A549 (cell line): ENCODE data around the gene EFHC1. TPM values are rescaled to one million over a fixed set of nuclear protein-coding genes. Genes with fewer than 3 reads are reported as not detected.

Experiments
- ATAC-seq, 2 experiments: fragments of 200-7000 bp in 1 of 2; fragments of >200 bp in 1 of 2; cut with Nextera tagmentation in 1 of 2; cut with Tn5 transposase in 1 of 2; 3 replicates each; pipeline versions ENCODE4 v1.8.0 to v1.9.1; 2018 to 2020; ENCODE audit warnings: mild to moderate bottlenecking in 1 of 2, moderate library complexity in 1 of 2
- CTCF ChIA-PET: fragments of 300-600 bp; sonication (Branson Sonifier 250); formaldehyde crosslinking; extraction: SDS; loops from one replicate; lab custom pipeline; 2021; ENCODE audit warnings: antibody characterized with exemption, inconsistent platforms; lab: Yijun Ruan, JAX
- POLR2A ChIA-PET: fragments of 350-600 bp; formaldehyde crosslinking; extraction: SDS; loops from one replicate; lab custom pipeline; 2021; ENCODE audit warnings: antibody characterized with exemption, inconsistent platforms; lab: Yijun Ruan, JAX
- DNase-seq, 2 experiments: peaks; one replicate each; pipeline versions ENCODE4 v3.0.0 to v3.0.0-alpha.2; 2011 to 2016; ENCODE audit warnings: low read depth in 1 of 2, low spot score in 1 of 2
- FAIRE-seq: peaks from 2 replicates; lab custom pipeline; 2011; peaks lifted over from hg19 to GRCh38; lab: Jason Lieb, UNC
- H3K27ac ChIP-seq, 2 experiments: fragments of >200 bp; sonication (Bioruptor Twin); formaldehyde crosslinking; 3 replicates each; pipeline ENCODE4 v1.5.1; 2016 to 2017
- H3K4me1 ChIP-seq: fragments of >200 bp; sonication (Bioruptor Twin); formaldehyde crosslinking; 3 replicates; pipeline ENCODE4 v1.6.1; 2016
- H3K4me2 ChIP-seq: fragments of >200 bp; sonication (Bioruptor Twin); formaldehyde crosslinking; 3 replicates; pipeline ENCODE4 v1.6.1; 2016
- H3K4me3 ChIP-seq: fragments of >200 bp; sonication (Bioruptor Twin); formaldehyde crosslinking; 3 replicates; pipeline ENCODE4 v1.5.1; 2016
- H3K9me3 ChIP-seq: fragments of >200 bp; sonication (Bioruptor Twin); formaldehyde crosslinking; 3 replicates; pipeline ENCODE4 v1.6.1; 2016
- CBX8 ChIP-seq: fragments of 200-600 bp; sonication (generic); IDR thresholded peaks from 2 replicates; pipeline ENCODE4 v1.6.1; 2016
- GATA3 ChIP-seq: IDR thresholded peaks from 2 replicates; pipeline ENCODE4 v1.6.1; 2012; ENCODE audit warnings: borderline replicate concordance
- HDAC2 ChIP-seq: fragments of 200-600 bp; sonication (generic); IDR thresholded peaks from 2 replicates; pipeline ENCODE4 v1.6.1; 2016
- HEYL ChIP-seq: fragments of 250-450 bp; sonication (Bioruptor Pico); IDR thresholded peaks from 2 replicates; pipeline ENCODE4 v1.8.0; 2021; ENCODE audit warnings: mild to moderate bottlenecking, moderate library complexity
- HOXB5 ChIP-seq: fragments of 250-450 bp; sonication (Bioruptor Pico); IDR thresholded peaks from 2 replicates; pipeline ENCODE4 v1.5.0; 2020; ENCODE audit warnings: mild to moderate bottlenecking, moderate library complexity
- KDM5A ChIP-seq: fragments of 200-600 bp; sonication (generic); IDR thresholded peaks from 2 replicates; pipeline ENCODE4 v1.6.1; 2016; ENCODE audit warnings: antibody characterized with exemption, mild to moderate bottlenecking
- POLR2A ChIP-seq: IDR thresholded peaks from 2 replicates; pipeline ENCODE4 v1.6.1; 2012; ENCODE audit warnings: mild to moderate bottlenecking, low read length
- RFX5 ChIP-seq: fragments of 450-650 bp; IDR thresholded peaks from 2 replicates; pipeline ENCODE4 v1.7.1; 2014; ENCODE audit warnings: antibody characterized with exemption, mild to moderate bottlenecking, moderate library complexity
- SMC3 ChIP-seq: fragments of >200 bp; sonication (Bioruptor Twin); formaldehyde crosslinking; IDR thresholded peaks from 3 replicates; pipeline ENCODE4 v1.6.1; 2018; ENCODE audit warnings: inconsistent platforms
- SREBF2 ChIP-seq: fragments of 450-650 bp; IDR thresholded peaks from 2 replicates; pipeline ENCODE4 v1.6.1; 2014; ENCODE audit warnings: mild to moderate bottlenecking, moderate library complexity
- ZNF302 ChIP-seq: fragments of 250-450 bp; sonication (Bioruptor Pico); IDR thresholded peaks from 2 replicates; pipeline ENCODE4 v1.9.0; 2021; ENCODE audit warnings: inconsistent platforms, mild to moderate bottlenecking, moderate library complexity
- WGBS: methylation state at CpG from one replicate; pipeline ENCODE4 v1.1.6; 2017; ENCODE audit errors: missing lambda C conversion rate; 5-methylcytosine and 5-hydroxymethylcytosine counted together
- polyA plus RNA-seq, 4 experiments: library from polyadenylated mRNA; depleted of rRNA in 3 of 4; stranded (reverse); fragments of >200 nt; fragmentation: RNase III in 1 of 4; extraction: RNeasy Plus Mini Kit Qiagen cat#74134 plus additional on column Dnase treatment in 1 of 4; gene quantifications; 2 replicates in 3 of 4; 3 replicates in 1 of 4; pipeline ENCODE4 v1.2.3, GENCODE V29; 2011 to 2017
- TF ChIP-seq, protein P1 (sequence below): IDR thresholded peaks from 2 replicates; pipeline ENCODE4 v1.6.1; 2012; ENCODE audit warnings: low read depth, borderline replicate concordance
- TF ChIP-seq, protein P2 (sequence below): fragments of >200 bp; sonication (Bioruptor Twin); formaldehyde crosslinking; IDR thresholded peaks from 3 replicates; pipeline ENCODE4 v1.5.1; 2016
- TF ChIP-seq, protein P3 (sequence below): fragments of 150-350 bp; IDR thresholded peaks from 2 replicates; pipeline ENCODE4 v1.6.1; 2014; ENCODE audit warnings: low read depth, mild to moderate bottlenecking, low read length
- TF ChIP-seq, protein P4 (sequence below): fragments of >200 bp; sonication (Bioruptor Twin); formaldehyde crosslinking; IDR thresholded peaks from 2 replicates; pipeline ENCODE4 v1.6.1; 2016
- TF ChIP-seq, protein P5 (sequence below): IDR thresholded peaks from 2 replicates; pipeline ENCODE4 v1.6.1; 2012
- TF ChIP-seq, protein P6 (sequence below): fragments of >200 bp; sonication (Bioruptor Twin); formaldehyde crosslinking; IDR thresholded peaks from 3 replicates; pipeline ENCODE4 v1.6.1; 2016
- TF ChIP-seq, protein P7 (sequence below): IDR thresholded peaks from 2 replicates; pipeline ENCODE4 v1.6.1; 2012

Gene EFHC1
- polyA plus RNA-seq, 2 of the 4 experiments (the other 2 are of a cell fraction), result 14.0 to 46.7 TPM

DNA sequence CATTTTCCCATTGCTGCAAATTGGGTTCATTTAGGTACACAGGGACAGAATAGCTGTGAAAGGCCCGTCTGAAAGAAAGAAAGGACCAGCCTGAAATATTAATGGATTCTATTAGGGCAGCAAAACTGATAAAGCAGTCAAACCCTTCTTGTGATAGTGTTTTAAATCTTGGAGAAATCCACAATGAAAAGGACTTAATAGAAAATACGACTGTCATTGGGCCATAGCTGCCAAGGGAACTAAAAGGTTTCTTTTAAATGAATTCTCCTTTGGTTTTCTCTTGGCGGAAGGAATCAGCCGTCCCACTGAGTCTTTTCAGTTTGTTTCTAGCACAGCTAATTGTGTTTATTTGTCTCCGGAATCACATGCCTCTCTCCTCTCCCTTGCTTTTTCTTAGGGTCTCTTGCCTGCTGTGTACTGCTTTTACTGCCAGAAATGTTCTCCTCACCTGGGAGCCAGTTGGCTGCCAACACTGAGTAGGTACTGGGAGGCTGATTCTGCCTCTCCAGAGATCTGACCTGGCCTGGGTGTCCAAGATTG is 46.9 kb upstream of the EFHC1 start:
- WGBS, result 90% methylated on average over 5 of the region's 5 CpGs
- ATAC-seq (no peak), FAIRE-seq (no peak), DNase-seq (no peak)
- H3K27ac ChIP-seq, result no peak overlapping the region
- no peak overlapping the region for H3K4me2 ChIP-seq
- CTCF ChIA-PET, result no interaction called here
- no peaks in the 10 kb centered on the region for H3K4me1 ChIP-seq
- TF ChIP-seq RFX5 (no peak), ZNF302 (CRISPR knock-in tag) (no peak), SMC3 (no peak), POLR2A (no peak), SREBF2 (no peak), HOXB5 (CRISPR knock-in tag) (no peak), GATA3 (no peak), KDM5A (no peak), HDAC2 (no peak)
- TF ChIP-seq, protein P1, sequence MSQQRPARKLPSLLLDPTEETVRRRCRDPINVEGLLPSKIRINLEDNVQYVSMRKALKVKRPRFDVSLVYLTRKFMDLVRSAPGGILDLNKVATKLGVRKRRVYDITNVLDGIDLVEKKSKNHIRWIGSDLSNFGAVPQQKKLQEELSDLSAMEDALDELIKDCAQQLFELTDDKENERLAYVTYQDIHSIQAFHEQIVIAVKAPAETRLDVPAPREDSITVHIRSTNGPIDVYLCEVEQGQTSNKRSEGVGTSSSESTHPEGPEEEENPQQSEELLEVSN, result no peak
- TF ChIP-seq, protein P2, sequence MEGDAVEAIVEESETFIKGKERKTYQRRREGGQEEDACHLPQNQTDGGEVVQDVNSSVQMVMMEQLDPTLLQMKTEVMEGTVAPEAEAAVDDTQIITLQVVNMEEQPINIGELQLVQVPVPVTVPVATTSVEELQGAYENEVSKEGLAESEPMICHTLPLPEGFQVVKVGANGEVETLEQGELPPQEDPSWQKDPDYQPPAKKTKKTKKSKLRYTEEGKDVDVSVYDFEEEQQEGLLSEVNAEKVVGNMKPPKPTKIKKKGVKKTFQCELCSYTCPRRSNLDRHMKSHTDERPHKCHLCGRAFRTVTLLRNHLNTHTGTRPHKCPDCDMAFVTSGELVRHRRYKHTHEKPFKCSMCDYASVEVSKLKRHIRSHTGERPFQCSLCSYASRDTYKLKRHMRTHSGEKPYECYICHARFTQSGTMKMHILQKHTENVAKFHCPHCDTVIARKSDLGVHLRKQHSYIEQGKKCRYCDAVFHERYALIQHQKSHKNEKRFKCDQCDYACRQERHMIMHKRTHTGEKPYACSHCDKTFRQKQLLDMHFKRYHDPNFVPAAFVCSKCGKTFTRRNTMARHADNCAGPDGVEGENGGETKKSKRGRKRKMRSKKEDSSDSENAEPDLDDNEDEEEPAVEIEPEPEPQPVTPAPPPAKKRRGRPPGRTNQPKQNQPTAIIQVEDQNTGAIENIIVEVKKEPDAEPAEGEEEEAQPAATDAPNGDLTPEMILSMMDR, result no peak
- TF ChIP-seq, protein P3, sequence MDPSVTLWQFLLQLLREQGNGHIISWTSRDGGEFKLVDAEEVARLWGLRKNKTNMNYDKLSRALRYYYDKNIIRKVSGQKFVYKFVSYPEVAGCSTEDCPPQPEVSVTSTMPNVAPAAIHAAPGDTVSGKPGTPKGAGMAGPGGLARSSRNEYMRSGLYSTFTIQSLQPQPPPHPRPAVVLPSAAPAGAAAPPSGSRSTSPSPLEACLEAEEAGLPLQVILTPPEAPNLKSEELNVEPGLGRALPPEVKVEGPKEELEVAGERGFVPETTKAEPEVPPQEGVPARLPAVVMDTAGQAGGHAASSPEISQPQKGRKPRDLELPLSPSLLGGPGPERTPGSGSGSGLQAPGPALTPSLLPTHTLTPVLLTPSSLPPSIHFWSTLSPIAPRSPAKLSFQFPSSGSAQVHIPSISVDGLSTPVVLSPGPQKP, result no peak
- TF ChIP-seq, protein P4, sequence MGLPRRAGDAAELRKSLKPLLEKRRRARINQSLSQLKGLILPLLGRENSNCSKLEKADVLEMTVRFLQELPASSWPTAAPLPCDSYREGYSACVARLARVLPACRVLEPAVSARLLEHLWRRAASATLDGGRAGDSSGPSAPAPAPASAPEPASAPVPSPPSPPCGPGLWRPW, result no peak
- TF ChIP-seq, protein P5, sequence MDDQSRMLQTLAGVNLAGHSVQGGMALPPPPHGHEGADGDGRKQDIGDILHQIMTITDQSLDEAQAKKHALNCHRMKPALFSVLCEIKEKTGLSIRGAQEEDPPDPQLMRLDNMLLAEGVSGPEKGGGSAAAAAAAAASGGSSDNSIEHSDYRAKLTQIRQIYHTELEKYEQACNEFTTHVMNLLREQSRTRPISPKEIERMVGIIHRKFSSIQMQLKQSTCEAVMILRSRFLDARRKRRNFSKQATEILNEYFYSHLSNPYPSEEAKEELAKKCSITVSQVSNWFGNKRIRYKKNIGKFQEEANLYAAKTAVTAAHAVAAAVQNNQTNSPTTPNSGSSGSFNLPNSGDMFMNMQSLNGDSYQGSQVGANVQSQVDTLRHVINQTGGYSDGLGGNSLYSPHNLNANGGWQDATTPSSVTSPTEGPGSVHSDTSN, result no peak
- TF ChIP-seq, all 56 proteins: peak for 0
- Histone ChIP-seq H3K4me3 (no peak overlapping the region), H3K9me3 (no peaks in the 10 kb centered on the region)
- POLR2A ChIA-PET, result no interaction called here

DNA sequence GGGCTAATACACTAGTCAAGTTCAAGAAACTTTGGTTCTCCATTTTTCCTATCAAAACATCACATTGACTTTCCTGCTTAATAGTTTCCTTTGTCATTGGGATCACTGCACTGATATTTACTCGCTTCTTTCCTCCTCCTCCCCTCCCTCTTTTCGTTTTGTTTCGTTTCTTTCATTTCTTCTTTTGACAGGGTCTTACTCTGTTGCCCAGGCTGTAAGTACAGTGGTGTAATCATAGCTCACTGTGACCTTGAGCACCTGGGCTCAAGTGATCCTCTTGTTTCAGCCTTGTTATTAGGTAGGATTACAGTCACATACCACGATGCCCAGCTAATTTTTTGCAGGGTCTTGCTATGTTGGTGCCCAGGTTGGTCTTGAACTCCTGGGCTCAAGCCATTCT is 45.9 kb upstream of the EFHC1 start:
- TF ChIP-seq, protein P6, sequence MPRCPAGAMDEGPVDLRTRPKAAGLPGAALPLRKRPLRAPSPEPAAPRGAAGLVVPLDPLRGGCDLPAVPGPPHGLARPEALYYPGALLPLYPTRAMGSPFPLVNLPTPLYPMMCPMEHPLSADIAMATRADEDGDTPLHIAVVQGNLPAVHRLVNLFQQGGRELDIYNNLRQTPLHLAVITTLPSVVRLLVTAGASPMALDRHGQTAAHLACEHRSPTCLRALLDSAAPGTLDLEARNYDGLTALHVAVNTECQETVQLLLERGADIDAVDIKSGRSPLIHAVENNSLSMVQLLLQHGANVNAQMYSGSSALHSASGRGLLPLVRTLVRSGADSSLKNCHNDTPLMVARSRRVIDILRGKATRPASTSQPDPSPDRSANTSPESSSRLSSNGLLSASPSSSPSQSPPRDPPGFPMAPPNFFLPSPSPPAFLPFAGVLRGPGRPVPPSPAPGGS, result no peak
- TF ChIP-seq HEYL (CRISPR knock-in tag) (no peak), CBX8 (no peak)
- TF ChIP-seq, protein P7, sequence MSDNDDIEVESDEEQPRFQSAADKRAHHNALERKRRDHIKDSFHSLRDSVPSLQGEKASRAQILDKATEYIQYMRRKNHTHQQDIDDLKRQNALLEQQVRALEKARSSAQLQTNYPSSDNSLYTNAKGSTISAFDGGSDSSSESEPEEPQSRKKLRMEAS, result no peak
- DNase-seq (no peak), ATAC-seq (no peak), FAIRE-seq (no peak)
- 67% methylated on average over 4 of the region's 4 CpGs for WGBS
- H3K27ac ChIP-seq, result no peak overlapping the region
- H3K4me2 ChIP-seq, result no peak overlapping the region
- CTCF ChIA-PET, result interaction anchor here (1.1 to 1.6 kb wide), 3 partner anchors 9 to 110 kb away, joined by 3 to 8 read pairs (median 3); partner anchors contain the start of gene PAQR8
- no peaks in the 10 kb centered on the region for H3K9me3 ChIP-seq
- no peak overlapping the region for H3K4me3 ChIP-seq
- no peaks in the 10 kb centered on the region for H3K4me1 ChIP-seq
- POLR2A ChIA-PET, result no interaction called here
